Muscle layer of duodenum (tissue), 2 donors: ENCODE data around the gene WARS2.

Experiments used
- H3K27ac ChIP-seq: one replicate; pipeline ENCODE4 v1.7.0; 2013; ENCODE audit warnings: mild to moderate bottlenecking, low read length
- H3K27me3 ChIP-seq: one replicate; pipeline ENCODE4 v1.7.0; 2013; ENCODE audit warnings: low read depth, mild to moderate bottlenecking, control low read depth, low read length
- H3K36me3 ChIP-seq, 2 donors: one replicate each; pipeline ENCODE4 v1.7.0; 2013; ENCODE audit warnings: low read length in 2 of 2, control low read depth in 1 of 2, mild to moderate bottlenecking in 1 of 2; ENCODE audit not compliant: insufficient read depth in 2 of 2, control insufficient read depth in 1 of 2
- H3K4me1 ChIP-seq, 2 donors: one replicate each; pipeline ENCODE4 v1.7.0; 2013; ENCODE audit warnings: low read length in 2 of 2, mild to moderate bottlenecking in 2 of 2, control low read depth in 1 of 2, moderate library complexity in 1 of 2; ENCODE audit not compliant: insufficient read depth in 2 of 2, control insufficient read depth in 1 of 2
- H3K4me3 ChIP-seq, 2 donors: one replicate each; pipeline ENCODE4 v1.7.0; 2013; ENCODE audit warnings: low read length in 2 of 2, low read depth in 1 of 2, mild to moderate bottlenecking in 1 of 2
- H3K9me3 ChIP-seq, 2 donors: one replicate each; pipeline ENCODE4 v1.7.0; 2013; ENCODE audit warnings: low read length in 2 of 2, control low read depth in 1 of 2, mild to moderate bottlenecking in 1 of 2; ENCODE audit not compliant: control insufficient read depth in 1 of 2
- donor health status: healthy.

WARS2 gene

GRCh38 chr1:118982821-118983557 lies 157.5 kb downstream of the WARS2 start:
- no peak overlapping the region for H3K27ac ChIP-seq
- H3K36me3 ChIP-seq, result no peaks in the 10 kb centered on the region
- H3K4me3 ChIP-seq, result no peak overlapping the region
- H3K9me3 ChIP-seq, result peaks cover 0 to 3% of the 10 kb centered on the region in 2 donors
- peaks cover 90% of the 10 kb centered on the region for H3K27me3 ChIP-seq
- peaks cover 0 to 51% of the 10 kb centered on the region in 2 donors for H3K4me1 ChIP-seq

GRCh38 chr1:118982266-118982665 lies 158.2 kb downstream of the WARS2 start:
- H3K27ac ChIP-seq, result no peak overlapping the region
- peaks cover 0 to 3% of the 10 kb centered on the region in 2 donors for H3K9me3 ChIP-seq
- no peak overlapping the region for H3K4me3 ChIP-seq
- peaks cover 85% of the 10 kb centered on the region for H3K27me3 ChIP-seq
- H3K4me1 ChIP-seq, result peaks cover 0 to 44% of the 10 kb centered on the region in 2 donors
- no peaks in the 10 kb centered on the region for H3K36me3 ChIP-seq

GRCh38 chr1:118981436-118981835 lies 159.0 kb downstream of the WARS2 start:
- Histone ChIP-seq H3K9me3 (peaks cover 0 to 3% of the 10 kb centered on the region in 2 donors), H3K4me1 (peaks cover 0 to 35% of the 10 kb centered on the region in 2 donors), H3K27me3 (peaks cover 83% of the 10 kb centered on the region), H3K36me3 (no peaks in the 10 kb centered on the region), H3K27ac (no peak overlapping the region), H3K4me3 (no peak overlapping the region)
